Upper lobe of left lung (tissue), 4 donors: Measurements from ENCODE around the gene ZNF316.

Experiments used
- EP300 ChIP-seq, 4 donors: sonication (generic); formaldehyde crosslinking; IDR thresholded peaks; one replicate each; pipeline ENCODE4 v1.5.1; 2017; ENCODE audit warnings: antibody characterized with exemption in 4 of 4, control low read depth in 2 of 4
- POLR2A ChIP-seq, 4 donors: fragments of 450-650 bp; IDR thresholded peaks; one replicate each; pipeline ENCODE4 v1.5.1; 2016 to 2017; ENCODE audit warnings: antibody characterized with exemption in 4 of 4, mild to moderate bottlenecking in 2 of 4
- POLR2AphosphoS5 ChIP-seq, 2 donors: sonication (generic); formaldehyde crosslinking; IDR thresholded peaks; one replicate each; pipeline ENCODE4 v1.5.1; 2017; ENCODE audit warnings: antibody characterized with exemption in 2 of 2
- TF ChIP-seq, protein P1 (sequence below), 6 experiments: fragments of 450-650 bp in 4 of 6; fragments of 200-600 bp in 2 of 6; sonication (generic) in 2 of 6; IDR thresholded peaks; one replicate each; pipeline ENCODE4 v1.5.1; 2016 to 2019; ENCODE audit warnings: antibody characterized with exemption in 6 of 6

DNA sequence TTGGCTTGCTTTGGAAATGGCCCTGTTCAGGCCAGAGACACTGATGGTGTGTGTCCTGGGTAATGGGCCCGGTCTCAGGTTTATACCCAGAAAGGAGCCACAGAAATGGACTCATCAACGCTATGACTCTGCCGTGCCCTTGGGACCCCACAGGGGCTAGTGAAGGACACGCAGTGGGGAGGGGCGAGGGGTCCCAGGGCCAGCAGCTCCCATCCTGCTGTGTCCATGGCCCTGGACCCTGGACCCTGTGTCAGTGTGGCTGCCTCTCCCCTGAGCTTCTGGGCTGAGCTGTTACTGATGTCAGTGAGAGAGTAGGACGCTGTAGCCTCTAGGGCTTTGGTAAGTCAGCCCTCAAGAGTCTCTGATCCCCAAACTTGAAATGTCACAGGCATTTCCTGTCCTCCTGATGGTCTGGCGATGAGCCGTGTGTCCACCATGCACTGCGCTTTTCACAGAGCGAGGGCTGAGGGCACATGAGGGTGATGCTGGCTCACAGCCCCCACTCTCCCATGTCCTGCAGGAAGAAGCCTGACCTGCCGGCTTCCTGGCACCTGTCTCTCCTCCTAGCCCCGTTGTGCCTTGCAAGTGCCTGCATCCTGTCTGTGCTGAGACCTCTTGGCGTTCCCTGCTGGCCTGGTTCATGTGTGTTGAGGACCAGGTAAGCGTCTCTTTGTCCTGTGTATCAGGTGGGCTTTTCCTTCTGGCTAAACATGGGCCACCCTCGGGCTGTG, 4.4 kb downstream of the ZNF316 start:
- TF ChIP-seq, protein P1, sequence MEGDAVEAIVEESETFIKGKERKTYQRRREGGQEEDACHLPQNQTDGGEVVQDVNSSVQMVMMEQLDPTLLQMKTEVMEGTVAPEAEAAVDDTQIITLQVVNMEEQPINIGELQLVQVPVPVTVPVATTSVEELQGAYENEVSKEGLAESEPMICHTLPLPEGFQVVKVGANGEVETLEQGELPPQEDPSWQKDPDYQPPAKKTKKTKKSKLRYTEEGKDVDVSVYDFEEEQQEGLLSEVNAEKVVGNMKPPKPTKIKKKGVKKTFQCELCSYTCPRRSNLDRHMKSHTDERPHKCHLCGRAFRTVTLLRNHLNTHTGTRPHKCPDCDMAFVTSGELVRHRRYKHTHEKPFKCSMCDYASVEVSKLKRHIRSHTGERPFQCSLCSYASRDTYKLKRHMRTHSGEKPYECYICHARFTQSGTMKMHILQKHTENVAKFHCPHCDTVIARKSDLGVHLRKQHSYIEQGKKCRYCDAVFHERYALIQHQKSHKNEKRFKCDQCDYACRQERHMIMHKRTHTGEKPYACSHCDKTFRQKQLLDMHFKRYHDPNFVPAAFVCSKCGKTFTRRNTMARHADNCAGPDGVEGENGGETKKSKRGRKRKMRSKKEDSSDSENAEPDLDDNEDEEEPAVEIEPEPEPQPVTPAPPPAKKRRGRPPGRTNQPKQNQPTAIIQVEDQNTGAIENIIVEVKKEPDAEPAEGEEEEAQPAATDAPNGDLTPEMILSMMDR (IDR thresholded peaks at IDR 0.05), result no peak
- TF ChIP-seq POLR2AphosphoS5 (IDR thresholded peaks at IDR 0.05), result no peak
- no peak for TF ChIP-seq POLR2A (IDR thresholded peaks at IDR 0.05)
- TF ChIP-seq EP300 (IDR thresholded peaks at IDR 0.05), result no peak
